ENCODE results near the gene LRP1-AS. TPM values are rescaled to one million over a fixed set of nuclear protein-coding genes. Genes with fewer than 3 reads are reported as not detected.

LRP1-AS gene
- polyA plus RNA-seq, 2 of the 4 experiments (the other 2 are of a cell fraction): not detected

DNA sequence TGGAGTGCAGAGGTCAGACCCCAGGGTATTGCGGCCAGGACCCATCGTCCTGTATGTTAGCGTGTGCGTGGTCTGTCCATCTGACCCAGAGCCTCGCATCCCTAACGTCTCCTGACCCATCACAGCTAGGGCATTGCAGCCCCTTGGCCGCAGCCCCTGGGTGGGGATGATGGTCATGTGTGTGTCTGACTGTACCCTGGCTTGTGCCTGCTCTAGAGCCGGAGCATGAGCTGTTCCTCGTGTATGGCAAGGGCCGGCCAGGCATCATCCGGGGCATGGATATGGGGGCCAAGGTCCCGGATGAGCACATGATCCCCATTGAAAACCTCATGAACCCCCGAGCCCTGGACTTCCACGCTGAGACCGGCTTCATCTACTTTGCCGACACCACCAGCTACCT, 10.8 kb upstream of the LRP1-AS start:
- no peak for TF ChIP-seq KDM5A (IDR thresholded peaks at IDR 0.05)
- DNase-seq (ENCODE audit: low read depth in 1 of 2, low spot score in 1 of 2): no peak
- H3K27ac ChIP-seq: no peak overlapping the region
- WGBS (ENCODE audit: missing lambda C conversion rate): 92% methylated on average over 16 of the region's 16 CpGs
- POLR2A ChIA-PET: no interaction called here
- no peak overlapping the region for H3K4me3 ChIP-seq
- ATAC-seq: no peak
- H3K9me3 ChIP-seq: no peaks in the 10 kb centered on the region
- CTCF ChIA-PET: interaction anchor here (1.4 to 16.2 kb wide), 6 partner anchors 9 to 46 kb away, joined by 3 to 180 read pairs (median 18); no protein-coding TSS in a partner anchor
- no peaks in the 10 kb centered on the region for H3K4me1 ChIP-seq
- no peak for FAIRE-seq
- H3K4me2 ChIP-seq: no peak overlapping the region

DNA sequence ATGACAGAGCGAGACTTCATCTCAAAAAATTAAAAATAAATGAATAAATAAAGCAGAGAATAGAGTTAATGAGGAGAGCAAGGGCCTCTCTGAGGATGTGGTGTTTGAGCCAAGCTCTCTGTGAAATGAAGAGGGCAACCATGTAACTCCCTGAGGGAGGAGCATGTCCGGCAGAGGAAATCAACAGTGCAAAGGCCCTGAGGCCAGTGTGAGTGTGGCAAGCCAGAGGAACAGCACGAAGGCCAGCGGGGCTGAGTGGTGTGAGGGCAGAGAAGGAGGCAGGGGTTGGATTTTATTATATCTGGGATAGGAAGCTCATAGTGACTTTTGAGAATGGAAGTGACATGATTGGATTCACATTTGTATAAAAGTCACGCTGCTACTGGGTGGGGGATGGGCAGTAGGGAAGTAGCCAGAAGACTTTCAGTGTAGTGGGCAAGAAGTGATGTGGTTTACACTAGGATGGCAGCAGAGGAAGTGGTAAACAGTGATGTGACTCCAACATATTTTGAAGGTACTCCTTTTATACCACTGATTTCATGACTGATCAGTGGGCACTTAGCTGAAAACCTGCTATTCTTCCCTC, 10.3 kb upstream of the LRP1-AS start:
- TF ChIP-seq POLR2A (IDR thresholded peaks at IDR 0.05; ENCODE audit: low read length): no peak
- ATAC-seq (no peak), DNase-seq (ENCODE audit: low read depth in 1 of 2, low spot score in 1 of 2) (no peak), FAIRE-seq (no peak)
- Histone ChIP-seq H3K4me1 (no peaks in the 10 kb centered on the region), H3K27ac (no peak overlapping the region), H3K4me3 (no peak overlapping the region), H3K4me2 (no peak overlapping the region), H3K9me3 (no peaks in the 10 kb centered on the region)
- WGBS (ENCODE audit: missing lambda C conversion rate): 96% methylated on average over 5 of the region's 5 CpGs
- ChIA-PET CTCF (interaction anchor here (1.4 to 16.2 kb wide), 6 partner anchors 8 to 46 kb away, joined by 3 to 180 read pairs (median 18); no protein-coding TSS in a partner anchor), POLR2A (no interaction called here)

DNA sequence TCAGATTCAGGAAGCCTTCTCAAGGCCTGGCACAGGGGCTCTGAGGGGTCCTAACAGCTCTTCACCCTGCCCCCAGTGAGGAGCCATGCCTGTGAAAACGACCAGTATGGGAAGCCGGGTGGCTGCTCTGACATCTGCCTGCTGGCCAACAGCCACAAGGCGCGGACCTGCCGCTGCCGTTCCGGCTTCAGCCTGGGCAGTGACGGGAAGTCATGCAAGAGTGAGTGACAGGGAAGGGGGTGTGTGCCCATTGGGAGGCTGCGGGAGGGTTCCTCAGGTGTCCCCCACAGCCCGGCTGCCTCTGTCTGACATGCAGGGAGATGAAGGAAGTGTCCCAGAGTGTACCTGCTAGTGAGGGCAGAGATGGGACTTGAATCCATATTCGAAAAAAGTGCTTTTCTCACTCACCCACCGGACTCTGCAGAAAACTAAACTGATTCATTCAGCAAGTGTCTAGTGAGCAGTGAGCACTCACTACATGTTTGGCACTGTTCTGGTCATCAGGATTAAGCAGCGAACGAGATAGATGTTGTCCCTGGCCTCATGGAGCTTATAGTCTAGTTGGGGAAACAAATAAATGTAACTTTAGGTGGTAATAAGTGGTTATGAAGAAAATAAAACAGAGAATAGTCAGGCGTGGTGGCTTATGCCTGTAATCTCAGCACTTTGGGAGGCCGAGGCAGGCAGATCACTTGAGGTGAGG, 9.4 kb upstream of the LRP1-AS start:
- CTCF ChIA-PET: interaction anchor here (1.0 to 16.2 kb wide), 8 partner anchors 8 to 45 kb away, joined by 3 to 180 read pairs (median 4); no protein-coding TSS in a partner anchor
- no peak for DNase-seq (ENCODE audit: low read depth in 1 of 2, low spot score in 1 of 2)
- 88% methylated on average over 13 of the region's 16 CpGs for WGBS (ENCODE audit: missing lambda C conversion rate)
- ATAC-seq: no peak
- POLR2A ChIA-PET: no interaction called here
- Histone ChIP-seq H3K27ac (no peak overlapping the region), H3K4me2 (no peak overlapping the region), H3K4me1 (no peaks in the 10 kb centered on the region), H3K4me3 (no peak overlapping the region), H3K9me3 (no peaks in the 10 kb centered on the region)
- FAIRE-seq: no peak
- TF ChIP-seq CHD2 (IDR thresholded peaks at IDR 0.05; ENCODE audit: low read length, partially characterized antibody) (no peak), RNF2 (IDR thresholded peaks at IDR 0.05; ENCODE audit: borderline replicate concordance, low read depth) (no peak), TP53 (CRISPR knock-in tag; IDR thresholded peaks at IDR 0.05) (no peak), BHLHE40 (IDR thresholded peaks at IDR 0.05; ENCODE audit: low read depth, low read length) (no peak), NPAS2 (CRISPR knock-in tag; IDR thresholded peaks at IDR 0.05; ENCODE audit: borderline replicate concordance) (no peak)

DNA sequence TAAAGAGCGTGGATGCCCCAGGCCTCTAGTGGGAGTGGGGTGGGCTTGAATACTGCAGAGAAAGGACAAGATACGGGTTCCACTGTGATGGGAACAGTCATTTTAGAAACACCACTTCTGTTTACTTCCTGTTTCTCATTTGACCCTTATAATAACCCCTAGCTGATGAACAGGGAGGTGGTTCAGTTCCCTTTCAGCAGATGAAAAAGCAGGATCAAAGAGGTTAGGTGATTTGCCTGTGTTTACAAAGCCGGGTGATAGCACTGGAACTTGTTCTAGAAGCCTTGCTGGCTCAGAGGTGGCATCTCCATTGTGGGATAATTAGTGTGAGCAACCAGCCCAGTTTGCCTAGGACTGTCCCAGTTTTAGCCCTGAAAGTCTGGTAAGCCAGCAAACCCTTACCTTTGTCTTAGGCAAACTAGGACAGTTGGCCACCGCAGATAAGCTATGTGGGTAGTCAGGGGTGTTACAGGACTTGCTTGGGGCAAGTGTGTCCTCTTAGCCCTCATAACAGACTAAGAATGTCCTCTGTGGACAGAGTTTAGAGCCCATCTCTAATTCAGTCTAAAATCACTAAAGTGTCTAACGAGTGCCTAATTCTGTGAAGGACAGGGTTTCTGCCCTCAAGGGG, 7.5 kb upstream of the LRP1-AS start:
- WGBS (ENCODE audit: missing lambda C conversion rate): 73% methylated on average over 5 of the region's 5 CpGs
- POLR2A ChIA-PET: no interaction called here
- no peaks in the 10 kb centered on the region for H3K9me3 ChIP-seq
- H3K4me1 ChIP-seq: no peaks in the 10 kb centered on the region; the same call in 2 of the 3 replicates
- TF ChIP-seq ZNF302 (CRISPR knock-in tag; IDR thresholded peaks at IDR 0.05): no peak
- TF ChIP-seq EP300 (IDR thresholded peaks at IDR 0.05): no peak
- no peak for TF ChIP-seq FOSL2 (IDR thresholded peaks at IDR 0.05)
- TF ChIP-seq FOSL2 (CRISPR knock-in tag; IDR thresholded peaks at IDR 0.05): no peak
- TF ChIP-seq BHLHE40 (IDR thresholded peaks at IDR 0.05; ENCODE audit: low read depth, low read length): no peak
- TF ChIP-seq MAFK (IDR thresholded peaks at IDR 0.05; ENCODE audit: partially characterized antibody): no peak
- TF ChIP-seq, protein P1, sequence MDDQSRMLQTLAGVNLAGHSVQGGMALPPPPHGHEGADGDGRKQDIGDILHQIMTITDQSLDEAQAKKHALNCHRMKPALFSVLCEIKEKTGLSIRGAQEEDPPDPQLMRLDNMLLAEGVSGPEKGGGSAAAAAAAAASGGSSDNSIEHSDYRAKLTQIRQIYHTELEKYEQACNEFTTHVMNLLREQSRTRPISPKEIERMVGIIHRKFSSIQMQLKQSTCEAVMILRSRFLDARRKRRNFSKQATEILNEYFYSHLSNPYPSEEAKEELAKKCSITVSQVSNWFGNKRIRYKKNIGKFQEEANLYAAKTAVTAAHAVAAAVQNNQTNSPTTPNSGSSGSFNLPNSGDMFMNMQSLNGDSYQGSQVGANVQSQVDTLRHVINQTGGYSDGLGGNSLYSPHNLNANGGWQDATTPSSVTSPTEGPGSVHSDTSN (IDR thresholded peaks at IDR 0.05): no peak
- TF ChIP-seq HDAC2 (IDR thresholded peaks at IDR 0.05): no peak
- TF ChIP-seq, protein P2, sequence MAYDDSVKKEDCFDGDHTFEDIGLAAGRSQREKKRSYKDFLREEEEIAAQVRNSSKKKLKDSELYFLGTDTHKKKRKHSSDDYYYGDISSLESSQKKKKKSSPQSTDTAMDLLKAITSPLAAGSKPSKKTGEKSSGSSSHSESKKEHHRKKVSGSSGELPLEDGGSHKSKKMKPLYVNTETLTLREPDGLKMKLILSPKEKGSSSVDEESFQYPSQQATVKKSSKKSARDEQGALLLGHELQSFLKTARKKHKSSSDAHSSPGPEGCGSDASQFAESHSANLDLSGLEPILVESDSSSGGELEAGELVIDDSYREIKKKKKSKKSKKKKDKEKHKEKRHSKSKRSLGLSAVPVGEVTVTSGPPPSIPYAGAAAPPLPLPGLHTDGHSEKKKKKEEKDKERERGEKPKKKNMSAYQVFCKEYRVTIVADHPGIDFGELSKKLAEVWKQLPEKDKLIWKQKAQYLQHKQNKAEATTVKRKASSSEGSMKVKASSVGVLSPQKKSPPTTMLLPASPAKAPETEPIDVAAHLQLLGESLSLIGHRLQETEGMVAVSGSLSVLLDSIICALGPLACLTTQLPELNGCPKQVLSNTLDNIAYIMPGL (CRISPR knock-in tag; IDR thresholded peaks at IDR 0.05; ENCODE audit: borderline replicate concordance): no peak
- no peak for TF ChIP-seq FOSB (CRISPR knock-in tag; IDR thresholded peaks at IDR 0.05)
- TF ChIP-seq, protein P3, sequence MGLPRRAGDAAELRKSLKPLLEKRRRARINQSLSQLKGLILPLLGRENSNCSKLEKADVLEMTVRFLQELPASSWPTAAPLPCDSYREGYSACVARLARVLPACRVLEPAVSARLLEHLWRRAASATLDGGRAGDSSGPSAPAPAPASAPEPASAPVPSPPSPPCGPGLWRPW (IDR thresholded peaks at IDR 0.05): no peak
- TF ChIP-seq MAZ (IDR thresholded peaks at IDR 0.05; ENCODE audit: borderline replicate concordance, low read depth, low read length): no peak
- no peak for TF ChIP-seq RARB (CRISPR knock-in tag; IDR thresholded peaks at IDR 0.05)
- TF ChIP-seq ZSCAN20 (CRISPR knock-in tag; IDR thresholded peaks at IDR 0.05): no peak
- TF ChIP-seq CHD2 (IDR thresholded peaks at IDR 0.05; ENCODE audit: low read length, partially characterized antibody): no peak
- TF ChIP-seq CBX8 (IDR thresholded peaks at IDR 0.05): no peak
- TF ChIP-seq ZFP36 (IDR thresholded peaks at IDR 0.05; ENCODE audit: borderline replicate concordance, partially characterized antibody): no peak
- TF ChIP-seq NFE2L2 (conservative IDR thresholded peaks at IDR 0.05; ENCODE audit: low read length): no peak
- no peak for TF ChIP-seq NPAS2 (CRISPR knock-in tag; IDR thresholded peaks at IDR 0.05; ENCODE audit: borderline replicate concordance)
- CTCF ChIA-PET: interaction anchor here (0.6 to 16.2 kb wide), 7 partner anchors 10 to 153 kb away, joined by 3 to 180 read pairs (median 6); no protein-coding TSS in a partner anchor
- no peak overlapping the region for H3K4me2 ChIP-seq
- FAIRE-seq: no peak
- ATAC-seq: no peak
- no peak for DNase-seq (ENCODE audit: low read depth in 1 of 2, low spot score in 1 of 2)
- no peak overlapping the region for H3K27ac ChIP-seq
- no peak overlapping the region for H3K4me3 ChIP-seq
